ENCODE results near the gene CDT1.

DNA sequence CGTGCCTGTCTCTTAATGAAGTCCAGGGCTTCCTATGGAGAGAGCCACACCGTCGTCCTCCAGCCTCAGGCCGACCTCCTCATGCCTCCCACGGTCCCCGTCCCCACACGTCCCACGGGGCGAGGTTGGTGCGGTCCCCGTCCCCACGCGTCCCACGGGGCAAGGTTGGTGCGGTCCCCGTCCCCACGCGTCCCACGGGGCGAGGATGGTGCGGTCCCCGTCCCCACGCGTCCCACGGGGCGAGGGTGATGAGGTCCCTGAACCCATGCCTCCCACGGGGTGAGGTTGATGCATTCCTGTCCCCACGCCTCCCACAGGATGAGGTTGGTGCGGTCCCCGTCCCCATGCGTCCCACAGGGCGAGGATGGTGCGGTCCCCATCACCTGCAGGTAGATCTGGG, 32.2 kb downstream of the CDT1 start:
- TF ChIP-seq, protein P1, sequence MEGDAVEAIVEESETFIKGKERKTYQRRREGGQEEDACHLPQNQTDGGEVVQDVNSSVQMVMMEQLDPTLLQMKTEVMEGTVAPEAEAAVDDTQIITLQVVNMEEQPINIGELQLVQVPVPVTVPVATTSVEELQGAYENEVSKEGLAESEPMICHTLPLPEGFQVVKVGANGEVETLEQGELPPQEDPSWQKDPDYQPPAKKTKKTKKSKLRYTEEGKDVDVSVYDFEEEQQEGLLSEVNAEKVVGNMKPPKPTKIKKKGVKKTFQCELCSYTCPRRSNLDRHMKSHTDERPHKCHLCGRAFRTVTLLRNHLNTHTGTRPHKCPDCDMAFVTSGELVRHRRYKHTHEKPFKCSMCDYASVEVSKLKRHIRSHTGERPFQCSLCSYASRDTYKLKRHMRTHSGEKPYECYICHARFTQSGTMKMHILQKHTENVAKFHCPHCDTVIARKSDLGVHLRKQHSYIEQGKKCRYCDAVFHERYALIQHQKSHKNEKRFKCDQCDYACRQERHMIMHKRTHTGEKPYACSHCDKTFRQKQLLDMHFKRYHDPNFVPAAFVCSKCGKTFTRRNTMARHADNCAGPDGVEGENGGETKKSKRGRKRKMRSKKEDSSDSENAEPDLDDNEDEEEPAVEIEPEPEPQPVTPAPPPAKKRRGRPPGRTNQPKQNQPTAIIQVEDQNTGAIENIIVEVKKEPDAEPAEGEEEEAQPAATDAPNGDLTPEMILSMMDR (IDR thresholded peaks at IDR 0.05): no peak
- TF ChIP-seq EP300 (IDR thresholded peaks at IDR 0.05): no peak
- no peak for TF ChIP-seq POLR2AphosphoS5 (IDR thresholded peaks at IDR 0.05)
- no peak for TF ChIP-seq POLR2A (IDR thresholded peaks at IDR 0.05)
